IPS-18c (cell line): ENCODE data around the gene IPO8.

Experiments used
- H3K4me3 ChIP-seq: 2 replicates; pipeline ENCODE4 v1.7.0; 2013; ENCODE audit warnings: low read depth, mild to moderate bottlenecking, low read length, moderate library complexity; ENCODE audit not compliant: insufficient read depth
- H3K9me3 ChIP-seq: one replicate; pipeline ENCODE4 v1.6.1; 2013; ENCODE audit warnings: mild to moderate bottlenecking, low read length, moderate library complexity; ENCODE audit not compliant: control insufficient read depth, insufficient read depth

The IPO8 gene

GRCh38 chr12:30696103-30696408, 387 bp upstream of the IPO8 start:
- Histone ChIP-seq H3K4me3 (peak overlapping the region; percentile 95; the same call in 1 of the 2 replicates), H3K9me3 (no peaks in the 10 kb centered on the region)

GRCh38 chr12:30694412-30695198, 1.1 kb downstream of the IPO8 start:
- Histone ChIP-seq H3K9me3 (no peaks in the 10 kb centered on the region), H3K4me3 (peak overlapping the region; percentile 95)

- no peaks in the 10 kb centered on the region for H3K9me3 ChIP-seq
- H3K4me3 ChIP-seq: no peak overlapping the region
Observed at GRCh38 chr12:30692470-30692869, 3.2 kb downstream of the IPO8 start.

- Histone ChIP-seq H3K9me3 (no peaks in the 10 kb centered on the region), H3K4me3 (no peak overlapping the region)
Observed at GRCh38 chr12:30691122-30691879, 4.4 kb downstream of the IPO8 start.

DNA sequence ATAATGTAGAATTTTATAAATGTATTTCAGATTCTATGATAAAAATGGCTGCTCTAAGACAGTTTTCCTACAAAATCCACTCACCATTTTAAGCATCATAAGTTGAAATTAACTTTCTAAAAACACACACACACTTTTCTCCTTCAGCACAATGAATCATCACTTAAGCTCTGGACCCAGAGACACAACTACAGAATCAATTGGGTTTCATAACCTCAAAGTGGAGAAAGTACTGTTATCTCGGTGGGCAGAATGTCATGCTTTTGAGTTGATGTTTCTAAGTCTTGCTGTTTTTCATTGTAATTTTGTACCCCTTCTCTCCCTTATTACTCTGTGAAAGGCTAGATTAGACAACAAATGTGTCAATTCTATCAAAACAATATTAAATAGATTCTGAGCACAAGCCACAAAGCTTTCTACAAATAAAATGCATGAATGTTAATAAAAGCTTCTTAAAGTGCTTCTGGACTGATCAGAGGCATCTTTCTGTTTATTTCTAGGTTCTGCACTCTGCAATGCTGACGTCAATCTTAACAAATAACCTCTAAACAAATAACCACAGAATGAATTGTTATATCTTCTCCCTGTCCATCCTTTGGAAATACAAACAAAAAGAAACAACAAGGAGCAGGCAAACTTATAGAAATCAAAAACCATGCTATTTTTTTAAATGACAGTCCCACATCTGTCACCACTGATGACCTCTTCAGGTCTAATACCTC, 8.2 kb downstream of the IPO8 start:
- H3K4me3 ChIP-seq: no peak overlapping the region
- H3K9me3 ChIP-seq: no peaks in the 10 kb centered on the region

DNA sequence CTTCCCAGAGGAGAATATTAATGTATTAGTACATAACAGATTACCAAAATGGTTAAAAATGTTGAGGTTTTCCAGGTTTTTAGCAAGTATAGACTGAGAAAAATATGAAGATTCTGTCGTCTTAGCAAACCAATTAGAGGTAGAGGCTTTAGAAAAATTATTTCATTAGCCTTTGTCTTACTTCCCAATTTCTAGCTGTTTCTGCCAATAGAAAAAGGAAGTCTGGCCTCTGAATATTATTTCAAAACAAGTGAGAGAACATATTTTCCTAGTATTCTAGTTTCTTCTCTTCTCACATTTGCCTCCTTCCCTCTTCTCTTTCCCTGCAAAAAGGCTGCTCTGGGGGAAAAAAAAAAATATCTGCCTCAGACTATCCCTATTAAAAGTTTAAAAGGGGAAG, 16.4 kb downstream of the IPO8 start:
- Histone ChIP-seq H3K4me3 (no peak overlapping the region), H3K9me3 (no peaks in the 10 kb centered on the region)

DNA sequence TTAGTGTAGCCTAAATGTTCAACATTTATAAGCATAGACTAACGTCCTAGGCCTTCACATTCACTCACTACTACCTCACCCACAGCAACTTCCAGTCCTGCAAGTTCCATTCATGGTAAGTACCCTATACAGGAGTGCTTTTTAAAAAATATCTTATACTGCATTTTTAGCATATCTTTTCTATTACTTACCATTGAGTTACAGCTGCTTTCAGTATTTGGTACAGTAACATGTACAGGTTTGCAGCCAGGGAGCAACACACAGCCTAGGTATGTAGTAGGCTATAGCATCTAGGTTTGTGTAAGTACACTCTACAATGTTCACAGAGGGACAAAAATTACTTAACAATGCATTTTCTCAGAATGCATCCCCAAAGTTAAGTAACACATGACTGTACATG, 17.4 kb downstream of the IPO8 start:
- Histone ChIP-seq H3K9me3 (no peaks in the 10 kb centered on the region), H3K4me3 (no peak overlapping the region)

DNA sequence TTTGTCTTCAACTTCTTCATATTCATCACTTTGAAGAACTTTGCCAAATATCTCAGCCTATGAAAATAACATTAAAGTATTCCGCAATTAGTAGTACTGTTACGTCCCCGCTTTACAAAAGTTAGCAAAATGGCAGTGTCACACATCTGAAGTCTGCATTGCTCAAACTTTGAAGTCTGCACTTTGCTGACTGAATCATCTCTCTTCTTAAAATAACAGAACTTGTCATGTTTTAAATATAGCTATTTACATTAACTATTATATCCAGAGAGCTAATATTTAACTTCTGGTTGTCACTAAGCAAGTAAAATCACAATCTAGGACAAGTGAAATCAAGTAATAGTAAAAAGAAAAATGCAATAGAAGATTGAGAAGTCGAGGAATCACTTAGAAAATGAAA, 34.5 kb downstream of the IPO8 start:
- H3K4me3 ChIP-seq: no peak overlapping the region
- no peaks in the 10 kb centered on the region for H3K9me3 ChIP-seq

GRCh38 chr12:30652034-30652696, 43.5 kb downstream of the IPO8 start:
- Histone ChIP-seq H3K9me3 (no peaks in the 10 kb centered on the region), H3K4me3 (no peak overlapping the region)

DNA sequence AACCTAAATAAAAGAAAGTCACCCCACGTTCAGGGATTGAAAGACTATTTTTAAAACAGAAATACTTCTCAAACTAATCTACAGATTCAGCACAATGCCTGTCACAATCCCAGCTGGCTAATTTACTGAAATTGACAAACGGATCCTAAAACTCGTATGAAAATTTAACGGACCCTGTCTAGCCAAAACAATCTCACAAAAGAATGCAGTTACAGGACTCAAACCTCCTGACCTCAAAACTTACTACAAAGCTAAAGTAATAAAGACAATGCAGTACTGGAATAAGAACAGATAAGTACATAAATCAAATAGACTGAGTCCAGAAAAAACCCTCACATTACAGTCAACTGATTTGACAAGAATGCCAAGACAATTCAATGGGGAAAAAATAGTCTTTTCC, 48.8 kb downstream of the IPO8 start:
- no peak overlapping the region for H3K4me3 ChIP-seq
- no peaks in the 10 kb centered on the region for H3K9me3 ChIP-seq

GRCh38 chr12:30643366-30643765, 52.3 kb downstream of the IPO8 start:
- Histone ChIP-seq H3K9me3 (no peaks in the 10 kb centered on the region), H3K4me3 (no peak overlapping the region)

DNA sequence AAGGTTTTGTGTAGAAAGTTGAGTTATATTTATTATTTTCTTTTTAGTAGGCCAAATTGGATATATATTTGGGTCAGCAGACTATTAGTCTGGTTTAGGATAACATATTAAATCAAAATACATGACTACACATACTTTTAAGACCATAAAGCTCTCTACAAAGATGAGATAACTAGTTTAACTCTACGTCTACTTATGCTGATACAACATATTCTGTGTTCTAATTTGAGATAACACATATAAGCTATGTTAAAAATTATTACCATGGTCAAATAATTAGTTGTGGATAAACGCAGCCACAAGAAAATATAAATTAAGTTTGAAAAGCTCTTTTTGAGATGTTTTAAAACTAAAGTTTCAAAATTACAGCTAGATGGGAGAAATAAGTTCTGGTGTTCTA, 55.3 kb downstream of the IPO8 start:
- H3K9me3 ChIP-seq: no peaks in the 10 kb centered on the region
- no peak overlapping the region for H3K4me3 ChIP-seq

DNA sequence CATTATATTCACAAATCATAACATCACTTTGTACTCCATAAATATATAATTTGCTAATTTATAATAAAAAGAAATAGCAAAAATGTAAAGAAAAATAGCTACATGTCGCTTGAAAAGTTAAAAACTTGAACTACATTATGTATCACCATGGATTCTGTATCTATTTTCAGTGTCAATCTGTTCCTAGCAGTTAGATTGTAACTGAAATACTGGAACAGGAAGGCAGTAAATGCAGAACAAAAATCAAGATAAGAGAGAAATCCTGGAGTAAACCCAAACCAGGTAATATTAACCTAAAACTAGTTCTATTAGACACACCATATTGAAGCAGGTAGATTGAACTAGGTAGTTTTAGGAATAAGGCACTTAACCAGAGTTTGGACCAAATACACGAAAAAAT, 60.3 kb downstream of the IPO8 start:
- H3K4me3 ChIP-seq: no peak overlapping the region
- no peaks in the 10 kb centered on the region for H3K9me3 ChIP-seq

GRCh38 chr12:30631740-30632139, 63.9 kb downstream of the IPO8 start:
- no peak overlapping the region for H3K4me3 ChIP-seq
- H3K9me3 ChIP-seq: no peaks in the 10 kb centered on the region

GRCh38 chr12:30630979-30631285, 64.7 kb downstream of the IPO8 start:
- no peaks in the 10 kb centered on the region for H3K9me3 ChIP-seq
- no peak overlapping the region for H3K4me3 ChIP-seq

DNA sequence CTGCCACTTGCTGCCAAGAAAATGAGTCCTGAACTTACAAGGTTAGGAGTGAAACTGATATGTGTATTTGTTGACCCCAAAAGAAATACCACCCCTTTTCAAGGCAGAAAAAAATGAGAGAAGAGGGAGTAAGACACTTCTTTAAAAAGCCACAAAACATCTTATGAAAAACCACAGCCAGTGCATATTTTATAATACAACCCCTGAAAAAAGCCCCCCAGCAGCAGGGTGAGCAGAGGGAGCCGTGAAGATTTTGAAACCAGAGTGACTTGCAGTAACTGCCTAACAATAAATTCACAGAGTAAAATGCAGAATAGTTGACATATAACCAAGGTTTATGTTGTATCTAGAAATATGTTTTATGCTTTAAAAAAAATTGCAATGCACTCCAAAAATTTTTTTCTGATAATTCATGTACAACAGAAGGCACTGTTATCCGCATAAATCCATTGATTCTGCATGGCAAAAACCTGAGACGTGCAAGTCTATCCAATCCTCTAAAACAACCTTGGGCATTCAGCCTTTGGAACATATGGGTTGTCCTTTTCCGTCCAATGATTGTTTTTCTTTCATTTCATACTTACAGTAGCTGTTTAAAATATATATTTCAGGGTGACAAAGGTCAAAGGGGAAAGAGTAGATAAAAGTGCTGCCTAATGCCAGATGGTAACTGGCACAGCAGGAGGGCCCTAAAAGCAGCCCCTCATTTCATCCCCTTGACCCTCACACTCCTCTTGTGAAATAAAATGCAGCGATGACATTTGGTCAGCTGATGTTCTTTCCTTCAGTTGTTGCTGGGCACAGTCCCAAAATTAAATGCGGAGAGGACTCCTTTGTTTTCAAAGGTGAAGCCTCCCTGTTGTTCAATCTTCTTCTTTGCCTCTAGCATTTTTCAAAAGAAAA, 65.3 kb downstream of the IPO8 start:
- Histone ChIP-seq H3K9me3 (no peaks in the 10 kb centered on the region), H3K4me3 (no peak overlapping the region)

DNA sequence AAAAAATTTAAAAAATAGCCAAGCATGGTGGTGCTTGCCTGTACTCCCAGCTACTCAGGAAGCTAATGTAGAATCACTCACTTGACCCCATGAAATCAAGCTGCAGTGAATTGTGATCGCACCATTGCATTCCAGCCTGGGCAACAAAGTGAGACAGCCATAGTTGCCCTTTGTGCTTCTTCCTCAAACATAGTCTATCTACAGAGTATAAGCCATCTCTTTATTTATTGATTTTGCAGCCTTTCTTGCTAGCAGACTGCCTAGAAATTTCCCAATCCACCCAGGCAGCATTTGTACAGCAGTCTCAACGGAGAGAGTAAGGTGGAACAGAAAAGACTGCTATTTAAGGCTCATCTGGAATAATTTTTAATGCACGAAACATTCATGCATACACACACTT, 68.8 kb downstream of the IPO8 start:
- Histone ChIP-seq H3K9me3 (no peaks in the 10 kb centered on the region), H3K4me3 (no peak overlapping the region)
